Heart left ventricle (tissue), 16 donors: ENCODE results near the gene TMEM139. TPM values are rescaled to one million over a fixed set of nuclear protein-coding genes. Genes with fewer than 3 reads are reported as not detected.
"Not testable (repeated sequence)": the region's sequence is repeated elsewhere in the genome, so short reads cannot be mapped to it uniquely, and the experiment has no call there.

Experiments used
- ATAC-seq, 4 donors: fragments of 200-7000 bp; cut with Tn5 transposase; one replicate each; pipeline ENCODE4 v1.9.1; 2020 to 2022; ENCODE audit warnings: moderate library complexity in 4 of 4, mild to moderate bottlenecking in 3 of 4, moderate number of reproducible peaks in 1 of 4
- DNase-seq, 5 donors: peaks; one replicate each; pipeline ENCODE4 v3.0.0-alpha.2; 2020
- H3K27ac ChIP-seq, 12 donors: fragments of 200-600 bp; sonication (generic) in 4 of 12; one replicate each; pipeline versions ENCODE4 v1.5.0 to v1.8.0; 2016 to 2022; ENCODE audit warnings: mild to moderate bottlenecking in 2 of 12
- H3K27me3 ChIP-seq, 9 donors: fragments of 200-600 bp; sonication (generic) in 2 of 9; one replicate each; pipeline versions ENCODE4 v1.5.1 to v1.8.0; 2016 to 2022; ENCODE audit warnings: mild to moderate bottlenecking in 3 of 9
- H3K36me3 ChIP-seq, 9 donors: fragments of 200-600 bp; sonication (generic) in 2 of 9; one replicate each; pipeline versions ENCODE4 v1.5.0 to v1.8.0; 2018 to 2022; ENCODE audit warnings: mild to moderate bottlenecking in 2 of 9
- H3K4me1 ChIP-seq, 12 donors: fragments of 200-600 bp; sonication (generic) in 4 of 12; one replicate each; pipeline versions ENCODE4 v1.5.0 to v1.8.0; 2016 to 2022; ENCODE audit warnings: mild to moderate bottlenecking in 3 of 12
- H3K4me3 ChIP-seq, 12 donors: fragments of 200-600 bp; sonication (generic) in 4 of 12; one replicate each; pipeline versions ENCODE4 v1.5.0 to v1.8.0; 2017 to 2022; ENCODE audit warnings: mild to moderate bottlenecking in 9 of 12, moderate library complexity in 4 of 12
- H3K9me3 ChIP-seq, 12 donors: fragments of 200-600 bp; sonication (generic) in 4 of 12; one replicate each; pipeline versions ENCODE4 v1.5.0 to v1.8.0; 2016 to 2022; ENCODE audit warnings: mild to moderate bottlenecking in 1 of 12
- POLR2A ChIP-seq, 2 donors: fragments of 450-650 bp; IDR thresholded peaks; one replicate each; pipeline ENCODE4 v1.6.1; 2017; ENCODE audit warnings: antibody characterized with exemption in 2 of 2, mild to moderate bottlenecking in 2 of 2, moderate library complexity in 2 of 2
- WGBS, 4 donors: extraction: QIAGEN DNeasy Blood & Tissue Kit in 2 of 4; methylation state at CpG; one replicate each; pipeline versions ENCODE4 v1.1.5 to v1.1.7; 2013 to 2018; 5-methylcytosine and 5-hydroxymethylcytosine counted together
- intact Hi-C, 10 donors: fragments of 100-400 bp; cut with DNase I; formaldehyde crosslinking; loops; one replicate each; pipeline versions ENCODE4 v1.11.1 to v1.14.2; 2022
- polyA plus RNA-seq, 2 donors: library from polyadenylated mRNA; stranded (reverse); fragments of 200-250 nt; gene quantifications; one replicate each; pipeline ENCODE4 v1.2.3, GENCODE V29; 2013
- total RNA-seq, 9 donors: library from RNA; depleted of rRNA in 2 of 9; stranded (reverse); fragments of >200 nt in 2 of 9; fragmentation: NEBNext Ultra II Directional in 3 of 9; extraction: Animal tissue kit (Norgen Biotek cat#: 25700) in 3 of 9; gene quantifications; one replicate each; pipeline versions ENCODE4 v1.1.0 to v1.2.4, GENCODE V29; 2016 to 2023
- TF ChIP-seq, protein P1 (sequence below), 12 donors: fragments of 200-600 bp; sonication (generic) in 4 of 12; IDR thresholded peaks; one replicate each; pipeline versions ENCODE4 v1.5.0 to v1.8.0; 2018 to 2022; ENCODE audit warnings: antibody characterized with exemption in 12 of 12, mild to moderate bottlenecking in 5 of 12
- donor health status: ischemic (EF 13 %, LVEDD 7.1; RV severe dilation, severe dysfunction).
- donor health status: healthy with polysubstance abuse.
- donor health status: DM: no; HTN: yes; CAD: no.
- donor health status: DM: no; HTN: no; CAD: no.
- donor health status: ischemic (EF 25% LVEDD 6.9; RV normal size, moderate dysfunction).
- donor health status: ischemic (EF 25% LVEDD 5.7; RV mildly dilated, moderate dysfunction).
- donor health status: healthy.
- donor health status: DM: yes; HTN: yes; CAD: no.
- donor health status: ischemic (EF 35%, LVEDD 5.7; RV mildly dilated, moderate dysfunction).
- donor health status: nonischemic (EF 11% LVEDD 7.7; RV severe dilation, severe dysfunction).
- donor health status: DM: yes; HTN: yes; CAD: no.
- donor health status: PGD.
- donor health status: ischemic (EF 29% LVEDD 5.4; RV normal size, mild dysfunction).
- donor health status: nonischemic (EF 23%, LVEDD 6.1; RV moderate dilation, normal function).

TMEM139 gene
- total and polyA plus RNA-seq, 11 donors: 4.1 to 23.5 (median 12.1) TPM

DNA sequence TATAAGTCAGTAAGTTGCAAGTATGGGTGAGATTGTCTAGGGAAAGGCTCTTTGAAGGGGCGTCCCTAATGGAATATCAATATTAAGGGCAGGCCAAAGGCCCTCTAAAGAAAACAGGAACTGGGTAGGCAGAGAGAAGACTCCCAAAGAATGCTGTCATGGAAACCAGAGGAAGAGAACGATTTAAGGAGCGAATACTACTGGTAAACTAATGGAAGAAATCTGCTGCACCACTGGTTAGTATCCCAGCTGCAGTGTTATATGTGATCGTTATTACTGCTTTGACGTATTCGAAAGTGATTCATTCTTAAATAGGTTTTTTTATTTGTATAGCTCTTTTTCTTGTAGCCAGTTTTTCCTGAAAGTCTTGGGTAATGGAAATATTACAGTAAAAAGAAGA is 4.7 kb downstream of the TMEM139 start:
- 24 to 32% (median 28%) methylated on average over 6 of the region's 6 CpGs for WGBS, 4 donors
- DNase-seq (no peak), ATAC-seq (no peak)
- H3K9me3 ChIP-seq: no peaks in the 10 kb centered on the region
- H3K4me1 ChIP-seq: peaks cover 0 to 53% (median 36%) of the 10 kb centered on the region in 12 donors
- H3K4me3 ChIP-seq: peak overlapping the region in 11 of 12 donors; percentile 60 to 99 (median 86)
- no peaks in the 10 kb centered on the region for H3K27me3 ChIP-seq
- TF ChIP-seq, protein P1, sequence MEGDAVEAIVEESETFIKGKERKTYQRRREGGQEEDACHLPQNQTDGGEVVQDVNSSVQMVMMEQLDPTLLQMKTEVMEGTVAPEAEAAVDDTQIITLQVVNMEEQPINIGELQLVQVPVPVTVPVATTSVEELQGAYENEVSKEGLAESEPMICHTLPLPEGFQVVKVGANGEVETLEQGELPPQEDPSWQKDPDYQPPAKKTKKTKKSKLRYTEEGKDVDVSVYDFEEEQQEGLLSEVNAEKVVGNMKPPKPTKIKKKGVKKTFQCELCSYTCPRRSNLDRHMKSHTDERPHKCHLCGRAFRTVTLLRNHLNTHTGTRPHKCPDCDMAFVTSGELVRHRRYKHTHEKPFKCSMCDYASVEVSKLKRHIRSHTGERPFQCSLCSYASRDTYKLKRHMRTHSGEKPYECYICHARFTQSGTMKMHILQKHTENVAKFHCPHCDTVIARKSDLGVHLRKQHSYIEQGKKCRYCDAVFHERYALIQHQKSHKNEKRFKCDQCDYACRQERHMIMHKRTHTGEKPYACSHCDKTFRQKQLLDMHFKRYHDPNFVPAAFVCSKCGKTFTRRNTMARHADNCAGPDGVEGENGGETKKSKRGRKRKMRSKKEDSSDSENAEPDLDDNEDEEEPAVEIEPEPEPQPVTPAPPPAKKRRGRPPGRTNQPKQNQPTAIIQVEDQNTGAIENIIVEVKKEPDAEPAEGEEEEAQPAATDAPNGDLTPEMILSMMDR (IDR thresholded peaks at IDR 0.05): no peak
- peak overlapping the region in 9 of 12 donors; percentile 87 to 97 (median 94) for H3K27ac ChIP-seq
- peaks cover 0 to 42% (median 32%) of the 10 kb centered on the region in 9 donors for H3K36me3 ChIP-seq
- intact Hi-C loops: loop anchor here in 5 of 10 donors (2.0 to 10.0 kb wide), 4 partner anchors 27 to 95 kb away; partner anchors contain the start of genes ZYX (in 4 of the 5) and GSTK1 (in 1 of the 5)

DNA sequence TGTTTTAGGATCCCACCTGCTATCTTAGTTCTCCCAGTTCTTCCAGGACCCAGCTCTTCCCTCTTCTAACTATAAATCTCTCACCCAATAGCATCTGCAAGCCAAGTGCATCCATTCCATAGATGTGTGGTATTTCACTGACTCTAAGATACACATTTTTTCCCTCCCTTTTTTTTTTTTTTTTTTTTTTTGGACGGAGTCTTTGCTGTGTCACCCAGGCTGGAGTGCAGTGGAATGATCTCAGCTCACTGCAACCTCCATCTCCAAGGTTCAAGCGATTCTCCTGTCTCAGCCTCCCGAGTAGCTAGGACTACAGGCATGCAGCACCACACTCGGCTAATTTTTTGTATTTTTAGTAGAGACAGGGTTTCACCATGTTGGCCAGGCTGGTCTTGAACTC is 5.1 kb downstream of the TMEM139 start:
- Histone ChIP-seq H3K27ac (peak overlapping the region in 1 of 12 donors; percentile 96), H3K36me3 (peaks cover 0 to 47% (median 37%) of the 10 kb centered on the region in 9 donors), H3K4me1 (peaks cover 0 to 51% (median 35%) of the 10 kb centered on the region in 12 donors), H3K4me3 (peak overlapping the region in 6 of 12 donors; percentile 66 to 99 (median 92))
- intact Hi-C loops: loop anchor here in 5 of 10 donors (2.0 to 10.0 kb wide), 4 partner anchors 27 to 95 kb away; partner anchors contain the start of genes ZYX (in 4 of the 5) and GSTK1 (in 1 of the 5)
- not testable (repeated sequence) for H3K27me3 ChIP-seq, DNase-seq, ATAC-seq, H3K9me3 ChIP-seq
- 49 to 55% (median 52%) methylated on average over 4 of the region's 4 CpGs for WGBS, 4 donors

DNA sequence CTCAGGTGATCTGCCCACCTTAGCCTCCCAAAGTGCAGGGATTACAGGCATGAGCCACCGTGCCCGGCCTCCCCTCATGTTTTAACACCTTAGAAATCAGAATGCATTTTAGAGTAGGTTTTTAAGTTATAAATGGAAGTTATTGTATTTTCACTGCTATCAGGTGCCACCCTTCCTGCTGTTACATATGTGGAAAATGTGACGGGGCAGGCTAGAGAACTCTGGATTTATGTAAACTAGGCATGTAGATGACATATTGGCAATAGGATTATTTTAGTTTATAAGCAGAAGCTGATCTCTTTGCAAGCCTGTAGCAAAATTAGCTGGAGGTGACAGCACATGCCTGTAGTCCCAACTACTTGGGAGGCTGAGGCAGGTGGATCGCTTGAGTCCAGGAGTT is 5.5 kb downstream of the TMEM139 start:
- DNase-seq (no peak), ATAC-seq (no peak)
- H3K27me3 ChIP-seq: no peaks in the 10 kb centered on the region
- intact Hi-C loops: no loop called here
- H3K4me3 ChIP-seq: peak overlapping the region in 5 of 12 donors; percentile 66 to 98 (median 87)
- H3K4me1 ChIP-seq: peaks cover 0 to 51% (median 35%) of the 10 kb centered on the region in 12 donors
- no peak for TF ChIP-seq POLR2A (IDR thresholded peaks at IDR 0.05)
- TF ChIP-seq, protein P1 (IDR thresholded peaks at IDR 0.05): no peak
- H3K27ac ChIP-seq: no peak overlapping the region
- H3K9me3 ChIP-seq: no peaks in the 10 kb centered on the region
- H3K36me3 ChIP-seq: peaks cover 0 to 51% (median 41%) of the 10 kb centered on the region in 9 donors
- 70 to 80% (median 70%) methylated on average over 4 of the region's 4 CpGs for WGBS, 4 donors

DNA sequence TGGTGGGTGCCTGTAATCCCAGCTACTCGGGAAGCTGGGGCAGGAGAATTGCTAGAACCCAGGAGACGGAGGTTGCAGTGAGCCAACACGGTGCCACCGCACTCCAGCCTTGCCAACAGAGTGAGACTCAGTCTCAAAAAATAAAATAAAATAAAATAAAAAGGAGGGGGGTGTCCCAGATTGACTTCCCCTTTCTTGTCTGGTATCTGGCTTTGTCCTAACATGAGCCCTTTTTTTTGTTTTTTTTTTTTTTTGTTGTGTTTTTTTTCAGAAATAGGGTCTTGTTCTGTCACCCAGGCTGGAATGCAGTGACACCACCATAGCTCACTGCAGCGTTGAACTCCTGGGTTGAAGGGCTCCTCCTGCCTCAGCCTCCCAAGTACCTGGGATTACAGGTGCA is 8.1 kb downstream of the TMEM139 start:
- Histone ChIP-seq H3K9me3 (no peaks in the 10 kb centered on the region), H3K27me3 (no peaks in the 10 kb centered on the region), H3K4me3 (no peak overlapping the region), H3K27ac (no peak overlapping the region), H3K36me3 (peaks cover 0 to 76% (median 66%) of the 10 kb centered on the region in 9 donors), H3K4me1 (peaks cover 0 to 52% (median 43%) of the 10 kb centered on the region in 12 donors)
- DNase-seq: no peak
- TF ChIP-seq, protein P1 (IDR thresholded peaks at IDR 0.05): no peak
- no peak for TF ChIP-seq POLR2A (IDR thresholded peaks at IDR 0.05)
- intact Hi-C loops: no loop called here
- no peak for ATAC-seq
- WGBS, 4 donors: 94 to 98% (median 96%) methylated on average over 5 of the region's 5 CpGs

DNA sequence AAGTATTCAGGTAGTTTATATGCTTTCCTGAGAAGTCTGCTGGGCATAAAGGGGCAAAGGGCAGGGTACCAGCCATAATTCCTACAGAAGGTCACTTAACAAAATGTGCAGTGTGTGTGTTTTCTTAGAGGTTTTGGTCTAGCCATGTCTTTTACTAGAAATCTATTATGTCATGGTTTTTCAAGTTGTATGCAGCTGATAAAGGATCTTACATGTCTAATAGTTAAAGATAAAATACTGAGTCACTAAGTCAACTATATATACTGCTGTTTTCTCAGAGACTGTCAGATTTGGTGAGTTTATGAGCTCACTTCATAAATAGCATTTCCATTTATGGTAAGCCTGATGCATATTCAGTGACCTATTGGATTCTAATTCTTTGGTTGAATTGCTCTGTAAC is 11.1 kb downstream of the TMEM139 start:
- TF ChIP-seq POLR2A (IDR thresholded peaks at IDR 0.05): no peak
- TF ChIP-seq, protein P1 (IDR thresholded peaks at IDR 0.05): no peak
- Histone ChIP-seq H3K27me3 (no peaks in the 10 kb centered on the region), H3K4me1 (peaks cover 0 to 44% (median 27%) of the 10 kb centered on the region in 12 donors), H3K4me3 (no peak overlapping the region), H3K27ac (peak overlapping the region in 1 of 12 donors; percentile 46), H3K36me3 (peaks cover 0 to 98% (median 96%) of the 10 kb centered on the region in 9 donors), H3K9me3 (no peaks in the 10 kb centered on the region)
- intact Hi-C loops: loop anchor here in 1 of 10 donors (5.0 kb wide), 1 partner anchor 39 kb away; no protein-coding TSS in a partner anchor
- DNase-seq (no peak), ATAC-seq (no peak)
